ENCODE measurements around the gene CHCHD3.

DNA sequence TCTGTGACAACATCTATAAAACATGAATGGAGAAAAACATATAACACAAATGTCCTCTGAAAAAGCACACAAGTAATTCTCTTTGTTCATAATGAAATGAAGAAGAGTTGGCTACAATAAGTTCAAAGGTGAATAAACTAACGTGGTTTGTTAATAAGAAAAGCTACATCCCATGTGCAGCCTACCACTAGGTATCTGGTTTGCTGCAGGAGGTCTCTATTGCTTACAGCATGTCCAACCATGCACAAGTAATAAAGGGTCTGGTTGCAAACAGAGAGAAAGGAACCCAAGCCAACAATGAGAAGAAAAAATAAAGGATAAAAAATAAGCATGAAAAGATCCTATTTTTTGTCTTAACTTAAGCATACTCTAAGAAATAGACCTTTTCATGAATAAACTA, 139.2 kb downstream of the CHCHD3 start:
- TF ChIP-seq CTCF (IDR thresholded peaks at IDR 0.05) = no peak
- no peak for TF ChIP-seq CBX8 (IDR thresholded peaks at IDR 0.05)
- TF ChIP-seq POLR2AphosphoS2 (conservative IDR thresholded peaks at IDR 0.05; ENCODE audit: low read length) = no peak
- TF ChIP-seq POLR2A (IDR thresholded peaks at IDR 0.05; ENCODE audit: low read length) = no peak
- TF ChIP-seq EP300 (IDR thresholded peaks at IDR 0.05) = no peak
- no peak for TF ChIP-seq JUNB (IDR thresholded peaks at IDR 0.05)
- TF ChIP-seq HMGXB4 (CRISPR knock-in tag; IDR thresholded peaks at IDR 0.05; ENCODE audit: borderline replicate concordance) = no peak
- no peak for TF ChIP-seq KDM5A (IDR thresholded peaks at IDR 0.05)
- TF ChIP-seq RAD21 (conservative IDR thresholded peaks at IDR 0.05 in 1 of 2, IDR thresholded peaks at IDR 0.05 in 1 of 2) = no peak
- TF ChIP-seq, protein P1, sequence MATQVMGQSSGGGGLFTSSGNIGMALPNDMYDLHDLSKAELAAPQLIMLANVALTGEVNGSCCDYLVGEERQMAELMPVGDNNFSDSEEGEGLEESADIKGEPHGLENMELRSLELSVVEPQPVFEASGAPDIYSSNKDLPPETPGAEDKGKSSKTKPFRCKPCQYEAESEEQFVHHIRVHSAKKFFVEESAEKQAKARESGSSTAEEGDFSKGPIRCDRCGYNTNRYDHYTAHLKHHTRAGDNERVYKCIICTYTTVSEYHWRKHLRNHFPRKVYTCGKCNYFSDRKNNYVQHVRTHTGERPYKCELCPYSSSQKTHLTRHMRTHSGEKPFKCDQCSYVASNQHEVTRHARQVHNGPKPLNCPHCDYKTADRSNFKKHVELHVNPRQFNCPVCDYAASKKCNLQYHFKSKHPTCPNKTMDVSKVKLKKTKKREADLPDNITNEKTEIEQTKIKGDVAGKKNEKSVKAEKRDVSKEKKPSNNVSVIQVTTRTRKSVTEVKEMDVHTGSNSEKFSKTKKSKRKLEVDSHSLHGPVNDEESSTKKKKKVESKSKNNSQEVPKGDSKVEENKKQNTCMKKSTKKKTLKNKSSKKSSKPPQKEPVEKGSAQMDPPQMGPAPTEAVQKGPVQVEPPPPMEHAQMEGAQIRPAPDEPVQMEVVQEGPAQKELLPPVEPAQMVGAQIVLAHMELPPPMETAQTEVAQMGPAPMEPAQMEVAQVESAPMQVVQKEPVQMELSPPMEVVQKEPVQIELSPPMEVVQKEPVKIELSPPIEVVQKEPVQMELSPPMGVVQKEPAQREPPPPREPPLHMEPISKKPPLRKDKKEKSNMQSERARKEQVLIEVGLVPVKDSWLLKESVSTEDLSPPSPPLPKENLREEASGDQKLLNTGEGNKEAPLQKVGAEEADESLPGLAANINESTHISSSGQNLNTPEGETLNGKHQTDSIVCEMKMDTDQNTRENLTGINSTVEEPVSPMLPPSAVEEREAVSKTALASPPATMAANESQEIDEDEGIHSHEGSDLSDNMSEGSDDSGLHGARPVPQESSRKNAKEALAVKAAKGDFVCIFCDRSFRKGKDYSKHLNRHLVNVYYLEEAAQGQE (IDR thresholded peaks at IDR 0.05) = no peak
- TF ChIP-seq BCL3 (IDR thresholded peaks at IDR 0.05) = no peak
- TF ChIP-seq MAFK (IDR thresholded peaks at IDR 0.05; ENCODE audit: partially characterized antibody) = no peak
- TF ChIP-seq ZFP36 (IDR thresholded peaks at IDR 0.05; ENCODE audit: borderline replicate concordance, partially characterized antibody) = no peak
- TF ChIP-seq JUN (IDR thresholded peaks at IDR 0.05) = no peak
